ENCODE data around the gene DNASE1L2.

DNASE1L2 gene

DNA sequence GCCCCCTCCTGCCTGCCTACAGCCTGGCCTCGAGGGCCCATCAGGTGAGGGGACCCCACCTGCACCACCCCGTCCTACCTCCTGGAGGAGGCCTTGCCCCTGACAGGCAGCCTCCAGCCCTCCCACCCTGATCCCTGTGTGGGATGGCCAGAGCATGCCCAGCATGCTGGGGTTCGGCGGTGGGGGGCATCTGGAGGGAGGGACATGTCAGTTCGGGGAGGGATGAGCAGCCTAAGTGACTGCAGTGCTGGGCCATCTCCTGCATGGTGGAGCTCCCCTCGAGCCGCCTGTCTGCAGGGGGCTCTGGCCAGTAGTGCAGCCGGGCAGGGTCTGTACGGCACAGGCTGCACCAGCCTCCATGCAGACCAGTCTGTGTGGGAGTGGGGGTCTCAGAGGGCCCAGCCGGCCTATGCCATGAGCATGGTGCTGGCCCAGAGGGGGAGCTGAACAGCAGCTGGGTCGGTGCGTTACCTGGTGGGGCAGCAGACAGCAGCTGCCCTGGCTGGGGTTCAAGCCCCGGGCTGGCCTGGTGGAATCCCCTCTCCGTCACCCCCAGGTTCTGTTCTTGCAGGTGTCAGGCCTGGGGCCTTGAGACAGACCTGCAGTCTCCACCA lies 35.7 kb downstream of the DNASE1L2 start:
- DNase-seq: no peak

DNA sequence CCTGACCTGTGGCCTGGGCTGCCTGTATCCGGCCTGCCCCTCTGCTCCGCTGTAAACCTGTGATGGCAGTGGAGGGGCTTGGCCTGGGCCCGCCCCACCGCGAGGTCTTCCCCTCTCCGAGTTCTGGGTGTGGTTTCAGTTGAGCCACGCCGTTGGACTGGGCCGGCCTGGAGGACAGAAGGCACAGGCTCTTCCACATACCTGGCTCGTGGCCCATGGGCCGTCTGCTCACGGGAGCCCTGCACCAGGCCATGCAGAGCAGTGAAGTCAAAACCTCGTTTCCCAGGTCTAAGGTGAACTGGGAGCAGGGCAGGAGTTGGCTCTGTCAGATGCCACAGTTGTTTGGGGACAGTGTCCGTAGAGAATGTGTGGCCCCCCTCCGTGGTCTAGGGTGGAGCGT lies 37.2 kb downstream of the DNASE1L2 start:
- DNase-seq: no peak

GRCh38 chr16:2273931-2274330 lies 37.7 kb downstream of the DNASE1L2 start:
- no peak for DNase-seq

DNA sequence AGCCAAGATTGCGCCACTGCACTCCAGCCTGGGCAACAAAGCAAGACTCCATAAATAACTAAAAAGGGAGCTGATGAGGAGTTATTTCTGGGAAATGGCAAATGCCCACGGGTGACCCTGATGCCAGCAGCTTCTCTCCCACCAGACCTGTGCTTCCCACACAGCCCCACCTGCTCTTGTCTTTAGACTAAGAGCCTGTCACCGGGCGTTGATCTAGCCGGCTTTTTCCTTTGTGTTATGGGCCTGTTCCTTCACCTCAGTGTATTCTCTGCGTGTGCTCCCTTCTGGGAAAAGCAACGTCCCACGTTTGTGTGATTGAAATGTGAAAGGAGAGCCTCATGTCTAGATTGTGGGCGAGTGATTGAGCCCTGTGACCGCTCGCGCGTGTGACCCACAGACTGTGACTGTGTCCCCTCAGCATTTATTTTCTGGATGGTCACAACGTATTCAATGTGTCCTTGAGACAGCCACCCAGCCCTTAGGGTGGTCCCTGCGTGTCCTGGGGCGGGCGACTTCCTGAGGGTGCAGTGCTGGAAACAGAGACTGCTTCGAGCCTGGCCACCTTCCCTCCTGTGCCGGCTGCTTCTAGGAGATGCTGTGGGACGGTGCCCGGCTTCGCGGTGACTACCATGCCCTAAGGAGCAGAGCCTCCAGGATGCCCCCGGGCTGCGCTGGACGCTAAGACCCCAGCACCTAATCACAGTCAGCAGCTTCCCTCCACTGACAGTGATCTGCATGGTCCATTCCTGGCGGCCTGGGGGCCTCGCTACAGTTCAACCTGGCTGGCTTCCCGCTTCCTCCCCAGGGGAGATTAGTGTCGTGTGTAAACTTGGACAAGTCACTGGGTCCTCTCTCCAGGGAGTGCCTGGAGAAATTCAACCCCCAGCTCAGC lies 39.5 kb downstream of the DNASE1L2 start:
- no peak for DNase-seq

- DNase-seq: no peak
Observed at GRCh38 chr16:2276368-2277195, 40.3 kb downstream of the DNASE1L2 start.

DNA sequence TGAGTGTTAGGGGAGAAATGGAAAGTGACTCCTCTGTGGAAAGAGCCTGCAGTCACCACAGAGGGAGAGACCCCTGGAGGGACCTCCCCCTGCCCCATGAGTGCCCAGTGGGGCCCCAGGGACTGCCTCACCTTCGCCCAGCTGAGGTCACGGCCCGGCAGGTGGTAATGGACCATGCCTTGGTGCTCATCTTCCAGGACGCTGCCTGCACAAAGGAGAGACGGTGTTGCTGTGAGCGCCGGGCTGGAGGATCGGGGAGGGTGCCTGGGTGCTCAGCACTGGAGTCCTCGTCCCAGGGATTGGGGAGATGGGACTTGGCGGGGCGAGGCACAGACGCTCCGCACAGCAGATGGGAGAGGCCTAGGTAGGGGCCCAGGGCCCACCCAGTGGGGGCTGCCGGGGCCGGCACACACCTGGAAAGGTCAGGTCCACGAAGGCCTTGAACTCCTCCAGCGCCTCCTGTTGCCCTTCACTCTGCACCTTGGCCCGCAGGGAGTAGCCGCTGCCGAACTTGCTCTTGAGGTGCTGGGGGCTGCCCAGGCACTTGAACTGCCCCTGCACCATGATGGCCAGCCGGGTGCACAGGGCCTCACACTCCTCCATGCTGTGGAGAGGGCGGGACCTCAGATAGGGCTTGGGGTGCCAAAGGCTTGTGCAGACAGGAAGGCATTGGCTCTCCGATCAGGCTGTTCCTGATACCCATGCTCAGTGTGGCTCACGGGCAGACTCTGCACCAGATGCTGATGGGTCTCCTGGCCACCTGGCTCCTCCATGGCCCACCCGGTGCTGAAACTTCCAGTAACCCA lies 41.4 kb downstream of the DNASE1L2 start:
- no peak for DNase-seq

DNA sequence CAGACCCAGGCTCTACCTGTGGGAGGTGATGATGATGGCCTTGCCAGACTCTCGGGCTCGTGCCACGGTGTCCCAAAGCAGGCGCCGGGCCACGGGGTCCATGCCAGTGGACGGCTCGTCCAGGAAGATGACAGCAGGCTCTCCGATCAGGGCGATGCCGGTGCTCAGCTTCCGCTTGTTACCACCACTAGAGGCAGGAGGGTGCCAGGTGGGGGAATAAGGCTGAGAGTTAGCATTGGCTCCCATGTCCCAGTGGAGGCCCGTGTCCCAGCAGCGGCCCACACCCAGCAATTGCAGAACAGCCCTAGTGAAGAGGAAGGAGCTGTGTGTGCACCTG lies 42.0 kb downstream of the DNASE1L2 start:
- DNase-seq: no peak

GRCh38 chr16:2278956-2279800 lies 42.9 kb downstream of the DNASE1L2 start:
- DNase-seq: no peak

DNA sequence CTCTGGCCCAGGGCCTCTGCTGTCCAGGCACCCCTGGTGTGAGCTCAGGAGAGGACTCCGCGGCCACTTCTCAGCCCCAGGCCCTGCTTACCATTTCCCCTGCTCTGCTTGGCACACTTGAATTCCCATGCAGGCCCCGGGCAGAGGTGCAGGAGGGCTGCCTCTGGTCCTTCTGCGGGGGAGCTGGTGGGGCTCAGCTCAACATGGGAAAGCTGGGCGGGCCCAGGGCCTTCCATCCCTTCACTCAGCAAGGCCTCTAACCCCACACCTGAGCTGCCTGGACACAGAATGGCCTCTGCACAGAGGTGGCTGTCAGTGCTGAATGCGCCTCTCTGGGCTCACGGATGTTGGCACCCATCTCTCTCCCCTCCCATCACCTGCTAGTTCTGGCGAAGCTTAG lies 44.2 kb downstream of the DNASE1L2 start:
- no peak for DNase-seq

GRCh38 chr16:2280981-2281542 lies 44.8 kb downstream of the DNASE1L2 start:
- no peak for DNase-seq

GRCh38 chr16:2282262-2282661 lies 46.0 kb downstream of the DNASE1L2 start:
- DNase-seq: no peak

- no peak for DNase-seq
Observed at GRCh38 chr16:2282866-2283555, 46.8 kb downstream of the DNASE1L2 start.

DNA sequence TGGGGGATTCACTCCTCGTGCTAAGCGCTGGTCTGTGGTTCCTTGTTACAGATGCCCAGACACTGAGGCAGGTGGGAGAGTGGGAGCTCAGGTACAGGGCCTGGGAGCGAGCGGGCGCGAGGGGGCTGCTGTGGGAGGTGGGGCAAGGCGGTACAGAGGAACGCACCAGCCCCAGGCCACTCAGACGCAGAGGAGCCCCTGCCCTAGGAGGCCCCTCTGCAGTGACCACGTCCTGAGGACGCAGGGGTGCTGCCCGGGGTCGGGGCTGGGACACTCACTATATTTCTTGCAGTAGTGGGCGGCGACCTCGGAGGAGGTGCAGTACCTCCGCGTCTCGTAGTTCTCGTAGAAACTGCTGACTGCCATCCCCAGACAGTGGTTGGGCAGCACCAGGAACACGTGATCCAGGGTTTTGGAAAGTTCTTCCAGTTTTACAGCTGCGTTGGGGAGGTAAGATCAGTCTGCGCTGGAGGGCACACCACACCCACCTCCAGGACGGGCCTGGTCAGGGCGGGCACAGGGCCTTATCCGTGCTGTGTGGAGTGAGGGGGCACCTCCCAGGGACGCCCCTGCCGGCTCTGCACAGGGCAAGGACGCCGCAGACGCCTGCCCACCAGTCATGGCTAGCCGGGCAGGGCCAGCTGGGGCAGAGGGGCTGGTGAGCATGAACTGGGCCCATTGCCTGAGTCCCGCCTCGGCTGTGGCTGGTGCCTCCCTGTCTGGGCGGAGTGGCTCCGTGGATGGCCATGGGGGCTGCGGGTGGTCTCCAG lies 47.9 kb downstream of the DNASE1L2 start:
- no peak for DNase-seq

- DNase-seq: no peak
Observed at GRCh38 chr16:2284797-2285576, 48.7 kb downstream of the DNASE1L2 start.

GRCh38 chr16:2285731-2286191 lies 49.5 kb downstream of the DNASE1L2 start:
- no peak for DNase-seq

DNA sequence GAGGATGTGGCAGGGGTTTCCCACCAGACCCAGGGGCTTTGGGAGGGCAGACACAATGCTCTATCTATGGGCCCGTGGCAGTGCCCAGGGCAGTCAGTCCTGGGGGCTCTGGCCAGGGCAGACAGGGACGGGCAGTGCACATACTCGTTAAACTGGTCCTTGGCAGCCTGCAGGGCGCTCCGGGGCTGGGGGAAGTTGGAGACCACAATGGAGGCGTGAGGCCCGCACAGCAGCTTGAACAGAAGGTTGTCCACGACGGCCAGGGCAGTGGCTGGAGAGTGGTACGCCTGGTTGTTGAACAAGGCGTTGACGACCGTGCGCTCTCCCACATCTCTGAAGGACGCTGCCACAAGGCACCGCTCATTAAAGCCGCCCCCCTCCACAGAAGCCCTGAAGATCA lies 50.3 kb downstream of the DNASE1L2 start:
- DNase-seq: no peak

DNA sequence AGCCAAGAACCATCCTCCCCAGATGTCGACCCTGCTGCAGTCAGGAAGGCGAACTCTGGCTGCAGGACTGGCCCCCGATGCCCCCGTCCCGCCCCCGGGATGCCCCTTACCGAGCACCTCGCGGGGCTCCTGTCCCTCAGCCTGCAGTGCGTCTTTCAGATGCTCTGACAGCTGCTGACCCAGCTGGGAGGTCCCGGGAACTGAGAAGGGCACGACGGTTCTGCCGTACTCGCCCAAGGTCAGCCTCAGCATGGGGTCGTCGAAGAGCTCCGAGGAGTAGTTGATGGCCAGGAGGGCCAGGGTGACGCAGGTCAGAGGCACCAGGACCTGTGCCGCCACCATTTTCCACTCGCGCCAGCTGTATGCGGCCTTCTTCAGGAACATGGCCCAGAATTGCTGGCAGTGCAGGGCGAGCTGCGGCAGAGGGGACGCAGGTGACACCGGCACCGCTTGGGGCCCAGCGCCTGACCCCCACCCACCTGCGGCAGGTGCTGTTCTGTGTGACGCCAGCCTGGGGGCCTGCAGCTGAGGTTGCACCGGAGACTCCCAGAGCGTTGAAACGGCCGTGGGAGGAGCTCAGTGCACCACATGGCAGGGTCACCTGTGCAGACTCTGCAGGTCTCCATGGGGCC lies 51.8 kb downstream of the DNASE1L2 start:
- no peak for DNase-seq
